ENCODE results near the gene ZNF180.
"Not testable (repeated sequence)": the region's sequence is repeated elsewhere in the genome, so short reads cannot be mapped to it uniquely, and the experiment has no call there.

Gene ZNF180

GRCh38 chr19:44499962-44500949 is at the start of gene ZNF180:
Gene ZNF180, minus strand, starts transcription at chr19:44500522. Its CDS starts 3,188 bp downstream, at chr19:44497334.
- DNase-seq (ENCODE audit: low spot score): peak; percentile 94

DNA sequence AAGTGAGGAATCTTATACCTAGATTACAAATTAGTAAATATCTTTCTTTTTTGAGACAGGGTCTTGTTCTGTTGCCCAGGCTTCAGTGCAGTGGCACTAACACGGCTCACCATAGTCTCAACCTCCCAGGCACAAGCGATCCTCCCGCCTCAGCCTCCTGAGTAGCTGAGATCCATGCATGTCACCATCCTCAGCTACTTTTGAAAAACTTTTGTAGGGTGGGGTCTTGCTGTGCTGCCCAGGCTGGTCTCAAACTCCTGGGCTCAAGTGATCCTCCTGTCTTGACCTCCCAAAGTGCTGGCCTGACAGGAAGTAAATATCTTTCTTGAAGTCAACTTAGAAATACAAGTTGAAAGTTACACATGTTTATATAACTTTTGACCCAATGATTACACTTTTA is 49.2 kb upstream of the ZNF180 start:
- no peak for DNase-seq (ENCODE audit: low spot score)

- DNase-seq (ENCODE audit: low spot score): no peak
Observed at GRCh38 chr19:44548736-44549135, 48.4 kb upstream of the ZNF180 start.

GRCh38 chr19:44544031-44544430 is 43.7 kb upstream of the ZNF180 start:
- no peak for DNase-seq (ENCODE audit: low spot score)

DNA sequence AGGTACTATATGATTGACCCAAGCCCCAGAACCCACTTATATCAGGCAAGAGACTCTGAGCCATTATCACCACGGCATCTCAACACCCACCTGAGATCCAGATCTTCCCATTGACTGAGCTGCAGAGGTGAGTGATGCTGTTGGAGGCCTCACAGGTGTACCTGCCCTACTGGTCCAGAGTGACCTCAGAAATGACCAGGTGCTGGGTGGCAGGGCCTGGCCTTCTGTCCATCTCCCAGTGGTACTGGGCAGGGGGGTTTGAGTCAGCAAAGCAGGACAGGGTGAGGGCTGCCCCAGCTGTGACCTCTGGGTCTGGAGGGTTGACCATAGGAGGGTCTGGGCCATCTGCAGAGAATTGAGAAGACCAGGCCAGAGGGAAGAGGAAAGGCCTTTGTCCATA is 42.3 kb upstream of the ZNF180 start:
- no peak for DNase-seq (ENCODE audit: low spot score)

GRCh38 chr19:44540736-44541135 is 40.4 kb upstream of the ZNF180 start:
- DNase-seq (ENCODE audit: low spot score): no peak

DNA sequence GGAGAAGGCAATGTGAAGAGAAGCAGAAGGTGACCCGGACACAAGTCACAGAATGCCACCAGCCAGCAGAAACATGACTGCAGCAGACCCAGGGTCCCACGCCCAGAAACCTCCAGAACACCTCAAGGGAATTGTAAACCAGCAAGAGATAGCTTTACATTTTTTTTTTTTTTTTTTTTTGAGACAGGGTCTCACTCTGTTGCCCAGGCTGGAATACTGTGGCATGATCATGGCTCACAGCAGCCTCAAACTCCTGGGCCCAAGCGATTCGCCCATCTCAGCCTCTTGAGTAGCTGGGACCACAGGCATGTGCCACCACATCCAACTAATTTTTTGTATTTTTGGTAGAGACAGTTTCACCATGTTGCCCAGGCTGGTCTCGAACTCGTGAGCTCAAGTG is 39.7 kb upstream of the ZNF180 start:
- DNase-seq (ENCODE audit: low spot score): no peak

GRCh38 chr19:44539236-44539826 is 39.0 kb upstream of the ZNF180 start:
- no peak for DNase-seq (ENCODE audit: low spot score)

DNA sequence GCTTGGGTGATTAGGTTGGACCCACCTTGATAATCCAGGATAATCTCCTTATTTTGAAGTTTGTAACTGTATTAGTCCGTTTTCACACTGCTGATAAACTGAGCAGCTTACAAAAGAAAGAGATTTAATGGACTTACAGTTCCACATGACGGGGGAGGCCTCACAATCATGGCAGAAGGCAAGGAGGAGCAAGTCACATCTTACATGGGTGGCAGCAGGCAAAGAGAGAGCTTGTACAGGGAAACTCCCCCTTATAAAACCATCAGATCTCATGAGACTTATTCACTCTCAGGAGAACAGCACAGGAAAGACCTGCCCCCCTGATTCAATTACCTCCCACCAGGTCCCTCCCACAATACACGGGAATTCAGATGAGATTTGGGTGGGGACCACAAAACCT is 35.0 kb upstream of the ZNF180 start:
- not testable (repeated sequence) for DNase-seq (ENCODE audit: low spot score)

GRCh38 chr19:44532819-44533218 is 32.5 kb upstream of the ZNF180 start:
- no peak for DNase-seq (ENCODE audit: low spot score)

DNA sequence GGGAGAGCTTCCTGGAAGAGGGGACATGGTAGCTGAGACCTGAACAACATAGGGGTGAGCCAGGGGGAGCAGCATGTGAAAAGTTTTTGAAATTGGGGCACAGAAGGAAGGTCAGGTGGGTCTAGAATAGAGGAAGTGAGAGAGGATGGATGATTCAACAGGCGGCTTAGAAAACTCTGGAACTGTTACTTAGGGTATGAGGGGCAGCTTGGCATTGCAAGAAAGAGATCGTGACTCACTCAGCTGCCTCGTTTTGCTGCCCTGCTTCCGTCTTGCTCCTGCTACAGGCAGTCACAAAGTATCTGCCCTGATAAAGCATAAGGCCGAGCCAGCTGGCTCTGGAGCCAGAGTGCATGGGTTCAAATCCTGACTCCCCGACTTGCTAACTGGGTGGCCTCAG is 30.5 kb upstream of the ZNF180 start:
- DNase-seq (ENCODE audit: low spot score): no peak

- DNase-seq (ENCODE audit: low spot score): no peak
Observed at GRCh38 chr19:44529536-44529935, 29.2 kb upstream of the ZNF180 start, which contains the start of gene CEACAM20. Gene CEACAM20, minus strand, starts transcription at chr19:44529675. Its CDS starts 166 bp downstream, at chr19:44529509.

DNA sequence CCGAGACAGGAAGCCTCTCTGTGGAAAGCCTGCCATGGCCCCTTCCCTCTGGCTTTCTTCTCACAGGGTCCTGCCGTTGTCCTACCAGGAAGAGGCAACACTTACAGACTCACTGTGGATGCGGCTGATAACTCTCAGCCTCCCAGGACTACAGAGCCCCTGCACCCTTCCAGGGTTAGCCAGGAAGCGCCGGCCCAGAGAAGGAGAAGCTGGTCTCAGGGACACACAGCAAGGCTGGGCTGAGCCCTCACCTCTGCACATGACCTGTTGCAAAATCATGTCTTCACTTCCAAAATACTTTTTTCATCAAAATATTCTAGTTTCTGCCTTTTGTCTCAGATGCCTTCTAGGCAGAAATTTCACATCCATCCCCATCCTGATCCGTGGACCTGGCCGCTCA is 27.2 kb upstream of the ZNF180 start:
- DNase-seq (ENCODE audit: low spot score): no peak

DNA sequence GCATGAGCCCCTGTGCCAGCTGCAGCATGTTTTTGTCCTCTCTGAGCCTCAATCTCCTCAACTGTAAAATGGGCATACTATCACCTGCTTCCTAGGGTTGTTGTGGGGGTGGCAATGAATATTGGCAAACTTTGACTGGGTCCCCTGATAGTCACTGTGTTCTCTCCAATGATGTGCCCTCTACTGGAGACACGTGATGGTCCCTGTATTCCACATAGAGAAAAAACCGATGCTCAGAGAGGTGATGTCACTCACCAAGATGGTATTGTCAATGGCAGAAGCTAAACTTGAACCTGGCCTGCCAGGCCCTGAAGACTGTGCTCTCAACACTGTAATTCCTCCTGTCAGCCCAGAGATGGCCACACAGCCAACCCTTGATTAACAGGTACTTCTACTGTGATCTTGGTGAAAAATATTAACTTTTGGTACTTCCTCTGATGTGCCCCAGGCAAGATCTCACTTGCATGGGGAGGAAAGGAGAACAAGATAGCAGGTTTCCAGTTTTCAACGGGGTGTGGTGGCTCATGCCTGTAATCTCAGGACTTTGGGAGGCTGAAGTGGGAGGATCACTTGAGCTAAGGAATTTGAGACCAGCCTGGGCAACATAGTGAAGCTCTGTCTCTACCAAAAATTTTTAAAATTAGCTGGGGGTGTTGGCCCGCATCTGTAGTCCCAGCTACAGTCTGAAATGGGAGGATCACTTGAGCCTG is 25.6 kb upstream of the ZNF180 start:
- DNase-seq (ENCODE audit: low spot score): no peak

DNA sequence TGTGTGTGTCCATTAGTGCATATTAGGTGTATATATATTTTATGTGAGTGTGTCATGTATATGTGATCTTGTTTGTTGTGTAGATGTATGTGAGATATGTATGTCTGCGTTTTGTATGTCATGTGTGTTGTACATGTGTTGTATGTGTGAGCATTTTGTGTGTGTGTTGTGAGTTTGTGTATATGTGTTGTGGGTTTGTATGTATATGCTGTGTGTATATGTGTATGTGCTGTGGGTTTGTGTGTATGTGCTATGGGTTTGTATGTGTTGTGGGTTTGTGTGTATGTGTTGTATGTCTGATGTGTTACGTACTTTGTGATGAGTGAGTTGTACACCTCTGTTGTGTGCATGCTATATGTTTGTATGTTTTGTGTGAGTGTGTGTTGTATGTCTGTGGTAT is 21.0 kb upstream of the ZNF180 start:
- DNase-seq (ENCODE audit: low spot score): no peak

GRCh38 chr19:44517146-44517545 is 16.8 kb upstream of the ZNF180 start:
- DNase-seq (ENCODE audit: low spot score): no peak

GRCh38 chr19:44515907-44516306 is 15.6 kb upstream of the ZNF180 start:
- DNase-seq (ENCODE audit: low spot score): no peak

DNA sequence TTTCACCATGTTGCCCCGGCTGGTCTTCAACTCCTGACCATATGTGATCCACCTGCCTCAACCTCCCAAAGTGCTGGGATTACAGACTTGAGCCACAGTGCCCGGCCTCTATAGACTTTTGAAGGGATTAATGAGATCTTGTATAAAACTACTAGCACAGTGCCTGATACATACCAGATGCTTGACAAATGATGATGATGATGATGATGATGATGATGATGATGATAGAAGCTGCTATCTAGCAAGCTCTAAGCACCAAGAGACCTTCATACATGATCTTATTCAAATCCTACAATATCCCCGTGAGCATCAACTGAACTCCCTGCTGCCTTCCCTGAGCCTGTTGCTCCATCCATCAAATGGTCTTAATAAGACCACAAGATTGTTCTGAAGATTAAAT is 14.7 kb upstream of the ZNF180 start:
- no peak for DNase-seq (ENCODE audit: low spot score)

DNA sequence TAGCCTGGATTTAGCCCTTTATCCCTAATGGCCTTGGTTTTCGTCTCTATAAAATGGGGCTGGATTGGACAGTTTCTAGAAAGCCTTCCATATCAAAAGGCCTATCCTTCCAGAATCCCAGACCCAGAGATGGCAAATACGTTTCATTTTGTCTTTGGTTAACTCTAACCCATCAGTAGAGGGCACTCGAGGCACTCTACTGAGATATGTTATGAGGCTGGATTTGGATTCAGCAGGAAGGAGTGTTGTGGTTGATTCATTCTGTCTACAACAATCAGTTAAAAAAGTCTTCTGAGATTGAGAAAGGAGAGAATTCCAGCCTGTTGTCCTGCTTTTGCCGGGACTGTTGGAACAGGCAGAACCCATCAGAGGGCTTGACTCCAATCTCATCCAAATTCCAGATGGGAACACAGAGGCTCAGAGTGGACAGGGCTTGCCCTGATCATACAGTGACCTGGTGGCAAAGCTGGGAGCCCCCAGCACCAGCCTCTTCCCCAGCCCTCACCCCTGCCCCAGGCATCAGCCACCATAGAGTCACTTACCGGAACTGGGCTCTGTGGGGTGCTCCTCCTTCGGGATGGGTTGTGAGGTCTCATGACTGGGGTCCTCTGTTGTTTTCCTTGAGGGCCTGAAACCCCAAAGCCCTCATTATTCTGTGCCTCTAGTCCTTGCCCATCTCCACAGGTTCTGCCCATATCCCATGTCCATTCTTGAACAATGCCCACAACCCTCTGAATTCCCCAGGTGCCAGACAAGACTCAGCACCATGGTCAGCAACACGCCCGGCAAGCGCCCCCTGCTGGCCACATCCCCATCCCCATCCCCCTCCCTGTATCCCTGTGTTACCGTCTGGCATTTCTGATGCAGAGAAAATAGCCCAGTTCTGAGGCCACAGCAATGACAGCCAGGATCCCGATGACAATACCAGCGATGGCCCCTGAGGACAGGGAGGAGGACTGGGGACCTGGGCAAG is 12.3 kb upstream of the ZNF180 start:
- peak; percentile 4 for DNase-seq (ENCODE audit: low spot score)

DNA sequence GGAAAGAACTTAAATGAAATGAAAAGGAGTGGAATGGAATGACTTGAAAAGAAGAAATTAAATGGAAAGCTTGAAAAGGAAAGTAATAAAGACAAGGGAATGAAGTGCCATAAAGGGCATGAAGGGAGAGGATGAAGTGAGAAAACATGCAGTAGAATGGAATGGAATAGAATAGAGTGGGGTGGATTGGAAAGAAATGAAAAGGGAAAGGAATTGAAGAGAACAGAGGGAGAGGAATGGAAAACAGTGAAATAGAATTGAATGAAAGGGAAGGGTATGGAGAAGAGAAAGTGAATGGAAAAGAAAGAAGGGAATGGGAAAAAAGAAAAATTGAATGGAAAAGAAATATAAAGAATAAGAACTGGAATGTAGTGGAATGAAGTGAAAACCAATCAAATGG is 9.2 kb upstream of the ZNF180 start:
- no peak for DNase-seq (ENCODE audit: low spot score)

DNA sequence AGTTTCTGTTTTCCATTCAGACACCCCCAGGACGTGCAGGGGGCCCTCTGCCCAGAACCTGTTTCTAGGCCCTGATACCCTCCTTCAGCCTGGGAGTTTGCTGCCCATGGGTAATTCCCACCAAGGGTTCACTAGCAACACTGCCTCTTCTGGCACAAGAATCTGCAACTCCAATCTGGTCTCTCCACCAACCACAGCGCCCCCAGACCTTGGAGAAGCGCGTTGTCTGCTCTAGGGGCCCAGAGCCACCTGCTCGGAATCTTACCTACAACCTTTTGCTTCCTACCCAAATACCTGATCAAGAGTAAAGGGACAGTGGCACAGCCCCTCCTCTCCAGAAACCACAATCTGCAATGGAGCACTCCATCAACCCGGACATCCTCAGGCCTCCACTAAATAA is 763 bp downstream of the ZNF180 start:
- no peak for DNase-seq (ENCODE audit: low spot score)

GRCh38 chr19:44498988-44499387 is 1.3 kb downstream of the ZNF180 start:
- no peak for DNase-seq (ENCODE audit: low spot score)

All from CD4-positive, alpha-beta T cell treated with Interleukin-2 at 100 ng/mL for 4 hours (primary cell).